HG02642 (cell line): Measurements from ENCODE around the gene ITGA5.
"Not testable (repeated sequence)": the region's sequence is repeated elsewhere in the genome, so short reads cannot be mapped to it uniquely, and the experiment has no call there.

Experiments
- ATAC-seq: cut with Tn5 transposase; IDR thresholded peaks from one replicate; pipeline ENCODE4 v1.9.1; 2021; ENCODE audit warnings: mild to moderate bottlenecking; ENCODE audit not compliant: unreplicated experiment, poor library complexity

The ITGA5 gene

GRCh38 chr12:54358191-54358944 is 60.7 kb downstream of the ITGA5 start:
- ATAC-seq: peak; percentile 20

- ATAC-seq: no peak
These were observed 61.4 kb downstream of the ITGA5 start for GRCh38 chr12:54357506-54358190.

GRCh38 chr12:54356951-54357356 is 62.1 kb downstream of the ITGA5 start:
- no peak for ATAC-seq

GRCh38 chr12:54356228-54356627 is 62.8 kb downstream of the ITGA5 start:
- ATAC-seq: no peak

- no peak for ATAC-seq
These were observed 63.8 kb downstream of the ITGA5 start for GRCh38 chr12:54355104-54355815.

GRCh38 chr12:54354271-54354670 is 64.8 kb downstream of the ITGA5 start:
- ATAC-seq: not testable (repeated sequence)

GRCh38 chr12:54352891-54353874 is 65.9 kb downstream of the ITGA5 start:
- no peak for ATAC-seq

- ATAC-seq: no peak
These were observed 67.0 kb downstream of the ITGA5 start for GRCh38 chr12:54352022-54352531.

GRCh38 chr12:54351341-54351740 is 67.7 kb downstream of the ITGA5 start:
- ATAC-seq: no peak

- no peak for ATAC-seq
These were observed 68.3 kb downstream of the ITGA5 start for GRCh38 chr12:54350743-54351142.

- no peak for ATAC-seq
These were observed 69.4 kb downstream of the ITGA5 start for GRCh38 chr12:54349679-54350078.

GRCh38 chr12:54349036-54349435 is 70.0 kb downstream of the ITGA5 start:
- ATAC-seq: no peak
